ENCODE results near the gene ZNF664. TPM values are rescaled to one million over a fixed set of nuclear protein-coding genes. Genes with fewer than 3 reads are reported as not detected.

ZNF664 gene
- total and polyA plus RNA-seq, 2 of the 13 experiments (the other 11 are each of a cell fraction or from before 2014, with no cell fraction given) = 43.9 to 56.5 TPM

DNA sequence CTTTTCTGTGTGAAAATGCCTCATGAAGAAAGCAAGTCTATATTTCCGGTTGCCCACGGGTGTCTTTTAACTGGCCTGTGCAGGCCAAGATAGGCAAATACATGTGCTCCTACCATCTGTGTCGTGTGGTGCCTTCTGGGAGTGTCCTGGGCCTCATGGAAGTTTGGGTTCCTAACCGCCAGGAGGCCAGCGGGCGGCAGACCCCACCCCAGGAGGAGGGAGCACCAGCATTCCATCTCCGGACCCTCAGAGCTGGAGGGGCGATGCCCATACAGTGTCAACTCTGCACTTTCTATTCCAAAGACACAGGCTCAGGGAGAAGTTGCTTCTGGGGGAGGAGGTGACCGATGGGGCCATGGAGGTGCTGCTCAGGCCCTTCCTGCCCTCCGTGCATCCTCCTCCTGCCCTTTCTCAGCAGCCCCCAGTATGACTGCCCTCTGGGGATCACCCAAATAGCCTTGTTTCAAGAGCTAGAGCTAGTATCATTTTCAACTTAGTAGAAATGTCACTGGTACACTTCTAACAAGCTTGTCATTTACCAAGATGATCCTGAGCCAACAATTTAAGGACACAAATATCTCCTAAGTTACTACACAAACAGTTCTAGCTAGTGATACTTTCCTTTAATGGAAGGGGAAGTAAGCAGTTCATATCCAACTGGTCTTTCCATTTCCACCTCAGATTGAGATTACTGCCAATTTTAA is 18.2 kb upstream of the ZNF664 start:
- ATAC-seq = no peak
- peaks cover 21% of the 10 kb centered on the region for H3K4me1 ChIP-seq (ENCODE audit: insufficient read depth, low read length)
- no peak overlapping the region for H3K4me2 ChIP-seq (ENCODE audit: low read depth, low read length)
- H3K9ac ChIP-seq (ENCODE audit: insufficient read depth, low read depth, low read length) = no peak overlapping the region
- CTCF ChIA-PET (ENCODE audit: low intra/inter-chr PET ratio, low total read pairs) = no interaction called here
- in situ Hi-C loops (cut with HindIII; ENCODE audit: extremely low pct_ligation_motif_present, low pct_unique_long_range_greater_than_20kb) (no loop called here), intact Hi-C loops (cut with micrococcal nuclease; ENCODE audit: unreplicated experiment) (no loop called here)
- BruUV-seq (replicated peaks) = no TSS peak
- no peak overlapping the region for H3K4me3 ChIP-seq (replicated peaks in 1 of 3; ENCODE audit: insufficient read depth in 1 of 3, low read depth in 2 of 3, low read length in 3 of 3)
- no peak overlapping the region for H2AFZ ChIP-seq (ENCODE audit: low read length)
- no peaks in the 10 kb centered on the region for H3K79me2 ChIP-seq (ENCODE audit: insufficient read depth, low read length)
- TF ChIP-seq ZNF703 (CRISPR knock-in tag; IDR thresholded peaks at IDR 0.05; ENCODE audit: borderline replicate concordance) (no peak), ZNF256 (CRISPR knock-in tag; conservative IDR thresholded peaks at IDR 0.05) (no peak), NCOA2 (CRISPR knock-in tag; IDR thresholded peaks at IDR 0.05) (no peak), ETV6 (CRISPR knock-in tag; conservative IDR thresholded peaks at IDR 0.05) (no peak), SALL2 (CRISPR knock-in tag; IDR thresholded peaks at IDR 0.05) (no peak), PLRG1 (conservative IDR thresholded peaks at IDR 0.05) (no peak), ZNF878 (CRISPR knock-in tag; IDR thresholded peaks at IDR 0.05) (no peak)
- TF ChIP-seq, protein P1, sequence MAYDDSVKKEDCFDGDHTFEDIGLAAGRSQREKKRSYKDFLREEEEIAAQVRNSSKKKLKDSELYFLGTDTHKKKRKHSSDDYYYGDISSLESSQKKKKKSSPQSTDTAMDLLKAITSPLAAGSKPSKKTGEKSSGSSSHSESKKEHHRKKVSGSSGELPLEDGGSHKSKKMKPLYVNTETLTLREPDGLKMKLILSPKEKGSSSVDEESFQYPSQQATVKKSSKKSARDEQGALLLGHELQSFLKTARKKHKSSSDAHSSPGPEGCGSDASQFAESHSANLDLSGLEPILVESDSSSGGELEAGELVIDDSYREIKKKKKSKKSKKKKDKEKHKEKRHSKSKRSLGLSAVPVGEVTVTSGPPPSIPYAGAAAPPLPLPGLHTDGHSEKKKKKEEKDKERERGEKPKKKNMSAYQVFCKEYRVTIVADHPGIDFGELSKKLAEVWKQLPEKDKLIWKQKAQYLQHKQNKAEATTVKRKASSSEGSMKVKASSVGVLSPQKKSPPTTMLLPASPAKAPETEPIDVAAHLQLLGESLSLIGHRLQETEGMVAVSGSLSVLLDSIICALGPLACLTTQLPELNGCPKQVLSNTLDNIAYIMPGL (CRISPR knock-in tag; IDR thresholded peaks at IDR 0.05; ENCODE audit: borderline replicate concordance in 1 of 2, low read depth in 1 of 2) = no peak
- H3K27ac ChIP-seq (ENCODE audit: extremely low read length, insufficient read depth, low read length) = no peak overlapping the region
- WGBS (ENCODE audit: low lambda C conversion rate) = 77% methylated on average over 6 of the region's 10 CpGs
- H4K20me1 ChIP-seq (ENCODE audit: insufficient read depth, low read length) = no peaks in the 10 kb centered on the region
- H3K9me3 ChIP-seq (ENCODE audit: low read length) = no peaks in the 10 kb centered on the region
- no peaks in the 10 kb centered on the region for H3K36me3 ChIP-seq (replicated peaks in 1 of 2; ENCODE audit: control insufficient read depth in 1 of 2, insufficient read depth in 2 of 2, low read length in 2 of 2)
- DNase-seq (ENCODE audit: low spot score) = no peak
- POLR2A ChIA-PET = no interaction called here
- no peak for FAIRE-seq
- no peaks in the 10 kb centered on the region for H3K27me3 ChIP-seq (ENCODE audit: control insufficient read depth in 1 of 2, insufficient read depth in 2 of 2, low read length in 2 of 2)
